Measurements from ENCODE around the gene AP2A2.

Gene AP2A2

GRCh38 chr11:1031121-1031899 is 105.6 kb downstream of the AP2A2 start:
- DNase-seq = no peak

GRCh38 chr11:1032310-1032891 is 106.7 kb downstream of the AP2A2 start:
- no peak for DNase-seq

GRCh38 chr11:1033016-1033798 is 107.5 kb downstream of the AP2A2 start:
- no peak for DNase-seq

DNA sequence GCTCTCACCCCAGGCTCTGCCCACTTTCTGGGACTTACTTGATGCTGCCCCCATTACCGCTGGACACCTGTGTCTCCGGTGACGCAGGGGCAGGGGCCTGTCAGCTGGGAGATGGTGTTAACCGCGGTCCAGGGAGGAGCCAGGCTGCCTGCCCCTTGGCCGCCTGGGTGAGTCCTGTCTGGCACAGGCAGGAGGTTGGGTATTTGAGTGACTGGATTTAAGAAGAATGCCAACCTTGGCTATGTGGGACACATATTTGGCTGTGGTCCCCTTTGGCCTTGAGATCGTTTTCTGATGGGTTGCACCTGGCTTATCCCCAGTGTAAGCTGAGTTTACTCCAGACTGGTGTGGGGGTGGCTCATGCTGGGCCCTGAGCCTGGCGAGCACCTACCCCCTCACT is 108.3 kb downstream of the AP2A2 start:
- DNase-seq = no peak

DNA sequence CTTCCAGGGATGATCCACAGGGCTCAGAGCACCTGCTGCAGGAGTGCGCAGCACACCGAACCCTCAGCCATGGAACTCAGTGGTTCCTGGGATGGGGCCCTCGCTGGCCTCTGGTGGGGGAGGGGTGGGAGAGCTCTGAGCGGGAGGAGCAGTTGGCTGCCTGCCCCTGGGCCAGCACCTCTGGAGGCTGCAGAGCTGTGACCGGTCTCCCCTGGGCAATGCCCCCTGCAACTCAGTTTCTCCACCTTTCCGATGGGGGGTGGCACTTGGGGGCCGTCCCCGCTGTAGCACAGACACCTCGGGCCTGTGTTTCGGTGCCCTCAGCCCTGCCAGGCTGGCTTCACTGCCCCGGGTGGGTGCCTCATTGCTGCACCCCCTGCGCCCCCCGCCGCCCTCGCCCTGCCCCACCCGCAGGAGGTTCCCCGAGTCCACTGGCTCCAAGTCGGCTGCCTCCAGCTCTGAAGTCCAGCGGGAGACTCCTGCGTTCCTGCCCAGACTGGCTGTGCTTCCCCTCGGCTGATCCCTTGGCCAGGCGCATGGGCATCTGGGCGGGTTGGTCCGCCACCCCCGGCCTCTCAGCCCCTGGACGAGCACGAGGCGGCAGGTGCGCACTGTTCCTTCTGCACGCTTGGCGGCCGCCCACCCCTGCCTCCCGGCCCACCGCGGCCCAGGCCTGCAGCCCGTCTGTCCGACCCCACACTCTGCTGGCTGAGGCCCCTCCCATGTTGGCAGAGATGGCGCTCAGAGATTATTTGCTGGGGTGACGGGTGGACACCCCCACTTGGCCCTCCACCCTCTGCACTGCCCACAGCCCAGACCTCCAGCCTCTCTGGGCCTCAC is 109.0 kb downstream of the AP2A2 start:
- no peak for DNase-seq

GRCh38 chr11:1035577-1036283 is 110.1 kb downstream of the AP2A2 start:
- DNase-seq = no peak

DNA sequence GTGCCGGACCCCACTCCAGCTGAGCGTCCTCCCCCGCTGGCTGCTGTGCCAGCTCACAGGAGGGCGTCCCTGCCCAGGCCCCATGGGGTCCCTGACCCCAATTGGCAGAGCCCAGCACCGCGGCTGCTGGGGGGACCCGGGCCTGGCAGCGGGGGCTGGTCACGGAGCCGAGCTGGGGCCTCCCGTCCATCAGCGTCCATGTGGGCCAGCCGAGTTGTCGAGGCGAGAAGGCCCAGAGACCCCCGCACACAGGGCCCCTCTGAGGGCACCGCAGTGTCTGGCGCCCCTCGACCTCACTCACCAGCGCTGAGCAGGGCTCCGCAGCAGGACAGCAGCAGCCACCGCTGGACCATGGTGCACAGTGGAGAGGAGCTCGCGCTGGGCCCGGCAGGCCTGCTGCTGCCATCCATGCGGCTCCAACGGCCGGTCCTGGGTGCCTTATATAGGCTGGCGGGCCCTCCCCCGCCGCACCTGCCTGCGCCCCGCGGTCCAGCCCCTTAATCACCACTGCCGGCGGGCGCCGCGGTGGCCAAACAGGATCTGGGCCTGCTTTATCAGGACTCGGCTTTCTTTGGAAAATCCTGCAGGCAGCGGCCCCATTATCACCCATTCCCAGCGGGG is 110.7 kb downstream of the AP2A2 start, which contains the start of gene MUC6:
Gene MUC6 (minus strand): TSS at position 416 of the 621 bp plus-strand sequence. CDS start 63 bp downstream, at position 353.
- no peak for DNase-seq

DNA sequence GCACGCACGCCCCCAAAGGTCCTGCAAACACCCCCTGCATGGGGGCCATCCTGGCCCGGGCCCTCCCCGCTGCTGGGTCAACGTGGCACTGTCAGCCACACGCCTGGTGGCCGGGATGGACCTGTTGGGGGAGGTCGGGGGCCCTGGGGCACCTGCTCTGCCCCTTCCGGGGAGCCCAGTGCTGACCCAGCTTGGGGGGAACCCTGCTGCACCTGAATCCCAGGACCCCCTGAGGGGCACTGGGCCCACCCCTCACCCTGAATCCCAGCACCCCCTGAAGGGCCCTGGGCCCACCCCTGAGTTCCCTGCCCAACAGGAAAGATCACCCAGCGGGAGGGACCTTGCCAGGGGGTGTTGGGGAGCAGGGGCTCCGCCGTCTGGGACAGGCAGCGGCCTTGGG is 111.3 kb downstream of the AP2A2 start:
- no peak for DNase-seq

GRCh38 chr11:1037506-1038055 is 111.9 kb downstream of the AP2A2 start:
- DNase-seq = no peak

GRCh38 chr11:1038361-1038760 is 112.7 kb downstream of the AP2A2 start:
- DNase-seq = no peak

DNA sequence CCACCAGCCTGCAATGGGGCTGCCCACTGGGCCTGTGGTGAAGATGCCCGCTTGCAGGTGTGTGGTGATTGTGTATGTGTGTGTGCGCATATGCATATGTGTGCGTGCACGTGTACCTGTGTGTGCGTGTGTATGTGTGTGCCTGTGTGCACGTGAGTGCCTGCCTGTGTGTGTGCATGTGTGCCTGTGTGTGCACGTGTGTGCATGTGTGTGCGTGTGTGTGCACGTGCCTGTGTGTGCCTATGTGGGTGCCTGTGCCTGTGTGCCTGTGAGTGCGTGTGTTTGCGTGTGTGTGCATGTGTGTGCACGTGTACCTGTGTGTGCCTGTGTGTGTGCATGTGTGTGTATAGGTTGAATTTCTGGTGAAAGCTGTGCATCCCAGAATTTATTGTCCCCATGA is 113.3 kb downstream of the AP2A2 start:
- DNase-seq = no peak

- DNase-seq = no peak
These were observed 114.1 kb downstream of the AP2A2 start for GRCh38 chr11:1039481-1040427.

GRCh38 chr11:1040428-1041148 is 114.9 kb downstream of the AP2A2 start:
- DNase-seq = no peak

DNA sequence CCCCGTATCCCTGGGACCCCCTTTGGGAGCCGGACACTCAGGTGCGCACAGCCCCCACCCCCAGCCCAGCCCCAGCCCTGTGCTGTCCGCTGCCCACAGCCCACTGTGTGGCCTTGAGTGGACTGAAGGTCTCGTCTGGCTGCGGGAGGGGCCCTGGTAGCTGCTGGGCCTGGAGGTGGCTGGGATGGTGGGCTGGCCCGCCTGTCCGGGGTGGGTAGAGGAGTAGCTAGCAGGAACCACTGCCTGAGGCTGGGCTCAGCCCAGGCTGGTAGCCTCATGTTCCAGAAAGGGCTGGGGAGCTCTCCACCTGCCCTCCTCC is 115.4 kb downstream of the AP2A2 start:
- DNase-seq = no peak

DNA sequence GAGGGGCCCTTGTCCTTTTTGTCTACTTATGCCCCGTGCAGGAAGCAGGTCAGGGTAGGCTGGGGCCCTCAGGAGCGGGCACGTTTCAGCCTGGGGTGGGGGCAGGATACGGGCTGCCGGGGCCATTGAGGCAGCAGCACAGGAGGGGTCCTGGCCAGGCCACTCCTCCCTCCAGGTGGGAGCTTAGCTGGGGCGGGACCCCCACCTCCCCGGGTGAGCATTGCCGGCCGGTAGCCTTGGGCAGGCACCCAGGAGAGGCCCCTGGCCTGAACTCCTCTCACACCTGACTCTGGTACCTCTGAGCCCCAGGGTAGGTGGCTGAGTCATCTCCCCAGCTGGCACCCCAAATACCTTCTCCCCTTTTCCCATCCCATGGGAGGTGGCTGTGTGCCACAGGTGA is 115.8 kb downstream of the AP2A2 start:
- no peak for DNase-seq

DNA sequence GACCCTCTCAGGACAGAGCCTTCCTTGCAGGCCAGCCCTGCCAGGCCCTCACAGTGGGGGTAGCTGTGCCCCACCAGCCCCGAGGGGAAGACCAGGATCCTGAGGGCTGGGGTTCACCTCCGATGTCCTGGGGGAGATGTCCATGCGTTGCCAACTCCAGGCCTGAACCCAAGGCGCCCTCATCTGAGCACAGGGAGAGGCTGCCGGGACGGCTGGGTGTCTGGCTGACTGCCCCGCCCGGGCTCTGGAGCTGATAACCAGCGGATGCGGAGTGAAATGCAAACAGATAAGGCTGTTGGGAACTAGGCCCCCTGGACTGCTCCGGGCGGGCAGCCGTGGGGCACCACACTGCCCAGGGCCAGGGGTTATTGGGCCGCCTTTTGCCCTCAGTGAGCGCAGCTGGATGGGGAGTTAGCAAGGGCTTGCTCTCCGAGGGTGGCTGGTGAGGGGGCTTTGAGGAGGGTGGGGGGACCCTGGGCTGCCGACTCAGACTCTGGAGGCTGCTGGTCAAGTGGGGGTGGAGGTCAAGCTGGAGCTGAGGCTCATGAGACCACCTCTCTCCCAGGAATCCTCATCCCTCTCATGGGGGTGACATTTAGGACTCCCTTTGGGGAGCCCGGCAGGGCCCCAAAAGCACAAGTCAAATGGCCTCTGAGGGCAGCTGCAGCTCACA is 116.4 kb downstream of the AP2A2 start:
- no peak for DNase-seq

- DNase-seq = no peak
These were observed 117.2 kb downstream of the AP2A2 start for GRCh38 chr11:1042626-1043562.

DNA sequence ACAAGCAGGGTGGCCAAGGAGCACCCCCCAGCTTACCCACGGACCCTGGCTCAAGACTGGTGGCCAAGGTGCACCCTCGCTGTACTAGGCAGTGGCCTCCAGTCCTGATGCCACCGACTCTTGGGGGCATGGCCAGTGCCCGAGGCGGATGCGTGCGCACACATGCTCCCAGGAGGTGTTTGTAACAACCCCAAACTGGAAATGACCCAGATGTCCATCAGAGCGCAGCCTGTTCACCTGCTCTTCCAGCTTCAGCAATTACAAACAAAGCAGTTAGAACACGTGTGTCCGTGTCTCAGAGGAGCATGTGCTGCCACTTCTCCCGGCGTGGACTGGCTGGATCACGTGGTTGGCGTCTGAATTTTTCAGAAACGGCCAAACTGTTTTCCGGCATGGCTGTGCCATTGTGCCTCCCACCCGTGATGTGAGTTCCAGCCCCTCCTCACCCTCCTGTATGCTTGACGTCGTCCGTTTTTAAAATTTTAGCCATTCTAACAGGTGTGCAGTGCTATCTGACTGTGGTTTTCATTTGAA is 118.0 kb downstream of the AP2A2 start:
- no peak for DNase-seq

Data from stimulated activated CD8-positive, alpha-beta memory T cell treated with anti-CD3 and anti-CD28 coated beads, Interleukin-4, amount 100 ng/mL, for 48 hours (primary cell).